Superior temporal gyrus (tissue), 1 donor: ENCODE results near the gene HES6.

Source experiments
- DNase-seq: peaks from one replicate; pipeline ENCODE4 v3.0.0-alpha.2; 2016; ENCODE audit errors: extremely low spot score

HES6 gene

GRCh38 chr2:238254095-238254723, 14.4 kb upstream of the HES6 start:
- no peak for DNase-seq

DNA sequence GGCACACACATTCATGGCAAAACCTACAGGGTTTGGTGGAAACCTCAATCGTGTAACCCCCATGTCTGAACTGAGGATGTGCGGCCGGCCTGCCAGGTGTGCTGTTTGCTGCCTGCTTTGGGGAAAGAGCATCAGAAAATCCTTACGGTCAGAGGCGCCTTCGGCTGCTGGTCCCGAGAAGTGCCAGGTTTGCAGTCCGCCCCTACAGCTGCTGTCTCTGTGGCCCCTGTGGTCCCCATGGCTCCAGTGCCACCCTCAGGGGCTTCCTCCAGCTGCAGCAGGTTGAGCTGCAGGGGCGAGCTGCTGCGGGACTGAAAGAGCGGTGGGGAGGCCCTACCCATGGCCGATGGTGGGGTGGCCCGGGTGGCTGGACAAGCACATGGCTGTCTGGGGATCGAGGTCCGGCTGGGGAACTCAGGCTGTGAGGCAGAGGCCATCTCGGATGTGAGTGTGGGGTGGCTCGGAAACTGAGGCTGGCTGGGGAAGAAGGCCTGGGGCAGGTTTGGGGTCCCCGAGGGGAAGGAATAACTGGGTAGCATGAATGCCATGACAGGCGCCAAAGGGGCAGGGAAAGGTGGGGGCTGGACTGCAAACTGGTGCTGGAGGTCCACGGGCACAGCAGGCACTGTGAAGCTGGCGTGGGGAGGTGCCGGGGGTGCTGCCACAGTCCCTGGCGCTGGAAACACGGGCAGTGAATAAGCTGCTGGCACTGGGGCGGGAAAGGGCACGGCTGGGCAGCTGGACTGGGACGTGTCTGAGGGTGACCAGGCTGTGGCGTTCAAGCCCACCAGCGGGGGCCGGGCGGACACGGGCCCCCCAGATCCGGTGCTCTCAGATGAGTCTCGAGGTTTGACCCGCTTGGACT, 13.2 kb upstream of the HES6 start:
- no peak for DNase-seq

GRCh38 chr2:238251986-238252385, 12.1 kb upstream of the HES6 start:
- DNase-seq: no peak

DNA sequence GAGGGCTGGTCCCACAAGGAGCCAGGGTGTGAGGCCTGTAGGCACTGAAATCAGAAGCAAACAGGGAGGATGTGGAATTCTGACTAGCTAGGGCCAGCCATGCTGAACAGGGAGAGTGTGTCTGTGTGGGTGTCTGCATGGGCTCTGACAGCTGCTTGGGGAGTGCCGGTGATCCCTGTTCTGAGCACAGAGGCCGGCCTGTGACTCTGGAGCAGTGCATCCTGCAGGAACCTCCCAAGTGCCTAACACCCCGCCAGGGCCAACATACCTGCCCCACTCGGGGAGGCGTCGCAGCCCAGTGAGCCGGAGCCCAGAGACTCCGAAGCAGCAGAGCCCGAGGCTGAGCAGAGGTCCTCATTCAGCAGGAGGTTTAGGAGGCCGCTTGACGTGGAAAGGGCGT, 11.5 kb upstream of the HES6 start:
- no peak for DNase-seq

GRCh38 chr2:238250896-238251295, 11.1 kb upstream of the HES6 start:
- DNase-seq: no peak

- DNase-seq: no peak
Observed at GRCh38 chr2:238247841-238248453, 8.1 kb upstream of the HES6 start.

DNA sequence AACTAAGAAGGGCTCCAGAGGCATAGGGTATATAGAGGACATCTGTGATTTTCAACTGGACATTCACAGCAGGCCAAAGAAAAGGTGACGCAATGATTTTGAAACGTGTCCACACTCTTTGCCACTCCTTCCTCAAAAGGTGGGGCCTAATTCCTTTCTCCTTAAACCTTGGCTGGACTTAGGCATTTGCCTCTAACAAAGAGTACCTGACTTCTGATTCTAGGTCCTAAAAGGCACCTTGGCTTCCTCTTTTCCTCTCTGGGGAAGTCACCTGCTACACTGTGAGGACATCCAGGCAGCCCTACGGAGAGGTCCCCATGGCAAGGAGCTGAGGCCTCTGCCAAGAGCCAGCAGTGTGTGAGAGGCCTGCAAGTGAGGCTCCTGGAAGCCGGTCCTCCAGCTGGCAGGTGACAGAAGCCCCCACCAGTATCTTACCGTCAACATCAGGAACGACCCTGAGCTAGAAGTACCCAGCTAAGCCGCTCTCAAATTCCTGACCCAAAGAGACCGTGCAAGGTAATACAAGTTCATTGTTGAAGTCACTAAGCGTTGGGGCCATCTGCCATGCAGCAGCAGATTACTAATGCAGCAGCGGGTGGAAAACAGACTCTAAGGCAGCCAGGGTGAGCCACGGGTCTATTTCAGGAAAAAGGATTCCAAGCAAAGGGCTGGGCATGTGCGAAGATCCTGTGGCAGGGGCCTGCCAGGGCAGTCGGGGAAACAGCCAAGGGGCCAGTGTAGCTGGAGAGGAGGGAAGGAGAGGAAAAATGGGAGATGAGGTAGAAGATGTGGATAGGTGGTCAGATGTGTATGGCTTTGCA, 7.4 kb upstream of the HES6 start:
- no peak for DNase-seq

DNA sequence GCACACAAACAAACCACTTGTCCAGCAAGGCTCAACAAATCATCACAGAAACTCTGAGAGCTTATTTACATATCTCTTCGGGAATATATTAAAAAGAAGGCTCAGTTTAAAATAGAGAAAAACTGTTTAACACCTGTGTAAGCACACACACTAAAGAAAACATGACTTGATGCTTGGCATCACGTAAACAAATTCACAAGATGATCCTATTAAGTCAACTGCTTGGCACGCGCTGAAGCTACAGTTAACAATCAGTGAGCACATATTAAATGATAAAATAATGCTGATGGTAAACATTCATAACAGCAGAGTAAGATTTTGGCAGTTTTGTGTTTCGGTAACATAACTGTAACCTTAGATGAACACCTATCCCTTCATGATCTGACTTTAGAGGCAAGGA, 4.3 kb upstream of the HES6 start:
- DNase-seq: no peak

DNA sequence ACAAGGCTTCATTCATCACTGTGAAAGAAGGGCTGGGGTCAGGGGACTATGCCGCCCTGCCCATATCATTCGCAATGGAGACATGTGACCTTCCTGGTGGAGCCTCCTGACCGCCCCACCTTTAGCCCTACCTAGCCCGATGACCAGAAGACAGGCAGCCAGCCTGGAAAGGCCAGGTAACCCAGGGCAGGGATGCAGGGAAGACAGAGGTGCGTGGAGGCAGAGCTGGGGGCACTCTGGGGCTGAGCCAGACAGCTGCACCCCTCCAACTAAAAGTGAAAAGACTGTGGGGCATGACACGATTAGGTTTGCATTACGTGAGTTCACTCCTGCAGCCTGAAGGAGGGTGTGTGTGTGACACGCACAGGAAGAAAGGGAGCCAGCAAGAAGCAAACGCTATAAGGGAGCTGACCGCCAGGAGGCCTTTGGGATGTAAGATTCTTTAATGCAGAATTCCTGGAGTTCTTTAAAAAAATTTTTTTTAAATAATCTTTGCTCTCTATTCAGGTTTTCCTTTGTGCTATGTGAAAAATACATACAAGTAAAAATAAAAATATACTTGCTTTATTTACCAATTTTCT, 3.7 kb upstream of the HES6 start:
- DNase-seq: no peak

DNA sequence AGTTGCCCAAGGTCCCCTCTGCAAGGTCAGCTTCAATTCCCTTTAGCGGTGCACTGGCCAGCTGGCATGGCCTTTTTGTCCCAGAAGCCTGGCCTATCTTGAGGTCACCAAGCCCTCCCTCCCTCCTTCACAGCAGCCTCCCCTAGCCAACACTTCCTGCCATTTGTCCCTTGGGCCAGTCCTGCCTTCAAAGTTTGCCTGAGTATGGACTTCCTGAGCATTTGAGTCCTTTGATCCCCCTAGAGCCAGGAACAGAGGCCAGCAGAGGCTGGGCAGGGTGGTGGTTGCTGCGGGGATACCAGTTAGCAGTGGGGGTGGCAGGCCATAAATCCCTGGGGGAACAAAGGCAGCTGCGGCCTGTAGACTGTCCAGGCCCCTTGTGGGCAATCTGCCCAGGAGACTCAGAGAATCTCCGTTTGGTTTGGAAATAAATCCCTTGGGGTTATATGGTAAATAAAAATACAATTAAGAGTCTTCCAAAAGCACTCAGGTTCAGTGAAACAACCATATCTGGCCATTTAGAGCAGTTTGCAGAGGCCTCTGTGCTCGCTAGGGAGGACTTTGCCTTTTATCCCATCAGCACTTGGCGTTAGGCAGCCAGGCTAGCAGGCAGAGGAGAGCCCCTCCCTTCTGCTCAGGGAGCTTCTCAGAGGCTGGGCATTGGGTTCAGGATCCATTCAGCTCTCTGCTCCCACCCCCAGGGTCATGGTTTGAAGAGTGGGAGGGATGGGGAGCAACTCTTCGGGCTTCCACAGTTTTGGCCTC, 3.1 kb upstream of the HES6 start:
- no peak for DNase-seq

DNA sequence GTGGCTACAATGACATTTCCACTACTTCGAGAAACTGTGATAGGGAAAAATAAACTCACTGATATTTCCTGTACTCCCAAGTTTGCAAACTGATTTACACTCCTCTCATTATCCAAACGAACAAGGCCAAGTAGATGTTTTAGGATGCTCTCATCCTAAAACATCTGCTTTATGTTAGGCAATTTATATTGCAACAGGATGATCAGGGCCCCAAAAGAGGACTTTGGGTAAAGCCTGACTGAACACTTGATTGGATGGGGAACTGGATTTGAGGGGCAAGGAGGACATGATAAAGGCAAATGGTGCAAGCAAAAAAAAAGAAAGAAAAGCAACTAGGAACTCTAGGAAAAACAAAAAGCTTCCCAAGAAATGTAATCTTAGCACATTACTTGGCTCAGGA, 2.1 kb upstream of the HES6 start:
- DNase-seq: no peak

DNA sequence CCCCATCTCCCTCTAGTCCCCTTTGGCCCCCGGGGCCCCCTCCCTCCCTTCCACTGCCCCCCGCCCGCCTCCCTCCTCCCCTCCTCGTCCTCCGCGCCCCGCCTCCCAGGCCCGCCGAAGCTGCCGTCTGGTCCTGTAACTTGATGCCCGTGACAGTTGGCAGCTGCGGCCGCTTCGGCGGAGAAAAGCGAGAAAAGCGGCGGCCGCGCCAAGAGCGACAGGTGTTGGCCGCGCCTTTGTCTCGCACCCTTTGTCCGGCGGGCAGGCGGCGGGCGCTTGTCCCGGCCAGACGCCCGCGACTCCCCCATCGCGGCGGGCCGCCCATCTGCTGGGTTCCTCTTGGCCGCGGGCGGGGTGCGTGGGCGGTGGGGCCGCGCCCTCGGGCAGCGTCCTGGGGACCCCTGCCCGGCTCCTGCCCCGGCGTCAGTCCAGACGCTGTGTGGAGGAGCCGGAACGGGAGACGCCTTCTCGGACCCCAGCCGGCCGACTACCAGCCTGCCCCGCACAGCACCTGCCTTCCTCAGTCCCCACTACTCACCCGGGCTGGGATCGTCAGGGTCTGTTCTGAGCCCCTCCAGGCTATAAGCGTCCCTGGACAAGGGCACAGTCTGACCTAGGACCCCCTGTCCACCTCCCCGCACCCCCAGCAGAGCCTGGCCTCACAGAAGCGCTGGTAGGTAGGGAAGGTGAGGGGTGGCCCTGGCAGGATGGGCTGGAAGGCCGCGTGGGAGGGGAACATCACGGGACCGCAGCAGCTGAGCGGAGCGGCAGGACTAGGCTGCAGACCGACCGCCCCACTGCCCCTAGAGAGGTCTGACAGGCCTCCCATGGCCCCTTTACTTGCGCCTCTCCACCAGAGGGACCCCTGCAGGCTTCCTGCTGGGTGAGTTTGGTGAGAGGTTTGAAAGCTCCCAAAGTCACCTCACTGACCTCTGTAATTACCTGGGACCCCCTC, 1.2 kb upstream of the HES6 start:
- no peak for DNase-seq

DNA sequence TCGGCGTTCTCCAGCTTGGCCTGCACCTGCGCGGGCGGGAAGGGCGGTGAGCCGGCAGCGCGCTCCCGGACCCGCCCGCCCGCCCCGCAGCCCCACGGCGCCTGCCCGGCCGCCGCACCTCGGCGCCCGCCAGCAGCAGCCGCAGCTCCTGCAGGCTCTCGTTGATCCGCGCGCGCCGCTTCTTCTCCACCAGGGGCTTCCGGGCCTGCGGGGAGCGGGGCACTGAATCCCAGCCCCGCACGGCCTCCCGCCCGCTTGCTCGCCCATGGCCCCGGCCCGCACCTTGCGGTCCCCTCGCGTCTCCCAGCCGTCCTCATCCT, 335 bp downstream of the HES6 start:
- DNase-seq: no peak

- no peak for DNase-seq
Observed at GRCh38 chr2:238238766-238239542, 884 bp downstream of the HES6 start.

DNA sequence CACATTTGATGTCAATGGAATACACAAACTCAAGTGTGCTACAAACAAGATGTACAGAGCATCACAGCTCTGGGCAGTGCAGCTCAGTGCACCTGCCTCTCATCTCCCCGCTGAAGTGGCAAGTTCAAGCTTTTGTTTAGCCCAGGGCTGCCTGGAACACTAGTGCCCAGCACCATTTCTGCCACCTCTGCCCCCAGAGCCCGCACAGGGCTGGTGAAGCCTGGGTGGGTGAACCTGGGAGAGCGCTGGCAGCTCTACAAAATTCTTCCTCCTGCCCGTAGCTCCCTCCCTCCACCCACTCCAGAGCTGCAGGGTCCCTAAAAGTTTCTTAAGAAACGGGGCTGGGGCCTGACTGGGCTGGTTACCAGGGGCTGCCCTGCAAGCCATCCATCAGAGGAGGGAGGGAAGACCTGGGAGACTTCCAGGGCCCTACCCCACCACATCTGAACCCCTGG, 1.5 kb downstream of the HES6 start:
- DNase-seq: no peak

GRCh38 chr2:238237431-238238135, 2.3 kb downstream of the HES6 start:
- DNase-seq: no peak

DNA sequence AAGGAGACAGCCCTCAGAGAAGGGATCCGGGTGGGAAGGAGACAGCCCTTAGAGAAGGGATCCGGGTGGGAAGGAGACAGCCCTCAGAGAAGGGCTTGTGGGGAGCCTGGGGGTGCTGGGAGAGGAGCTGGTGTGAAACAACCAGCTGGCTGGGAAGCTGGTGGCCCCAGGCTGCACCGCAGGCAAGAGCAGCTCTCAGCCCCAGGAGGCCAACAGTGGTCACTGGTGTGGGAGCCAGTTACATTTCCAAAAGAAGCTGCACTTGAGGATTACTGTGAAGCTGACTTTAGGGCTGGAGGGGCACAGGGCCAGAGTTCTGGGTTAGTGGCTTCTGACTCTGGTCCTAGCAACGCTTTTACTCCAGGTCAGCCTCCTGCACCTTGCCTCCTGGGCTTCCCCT, 3.3 kb downstream of the HES6 start:
- no peak for DNase-seq

DNA sequence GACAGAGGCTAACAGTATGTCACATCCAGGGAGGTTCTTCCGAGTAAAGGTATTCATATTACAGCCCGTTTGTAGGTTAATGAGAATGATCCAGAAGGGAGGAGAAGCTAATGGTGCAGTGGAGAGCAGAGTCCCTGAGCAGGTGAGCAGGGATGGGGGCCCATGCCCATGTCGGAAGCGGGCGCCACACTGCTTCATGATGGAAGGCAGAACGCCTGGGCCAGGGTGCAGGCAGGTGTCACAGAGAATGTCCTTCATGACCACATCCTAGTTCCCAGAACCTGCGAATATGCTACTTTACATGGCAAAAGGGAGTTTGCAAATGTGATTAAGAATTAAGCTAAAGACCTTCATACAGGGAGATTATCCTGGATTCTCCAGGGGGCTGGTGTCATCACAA, 4.0 kb downstream of the HES6 start:
- no peak for DNase-seq

GRCh38 chr2:238235331-238235732, 4.5 kb downstream of the HES6 start:
- DNase-seq: no peak
